ENCODE measurements around the gene ARHGAP24.

GRCh38 chr4:85427123-85427522 lies 47.8 kb upstream of the ARHGAP24 start:
- TF ChIP-seq, protein P1, sequence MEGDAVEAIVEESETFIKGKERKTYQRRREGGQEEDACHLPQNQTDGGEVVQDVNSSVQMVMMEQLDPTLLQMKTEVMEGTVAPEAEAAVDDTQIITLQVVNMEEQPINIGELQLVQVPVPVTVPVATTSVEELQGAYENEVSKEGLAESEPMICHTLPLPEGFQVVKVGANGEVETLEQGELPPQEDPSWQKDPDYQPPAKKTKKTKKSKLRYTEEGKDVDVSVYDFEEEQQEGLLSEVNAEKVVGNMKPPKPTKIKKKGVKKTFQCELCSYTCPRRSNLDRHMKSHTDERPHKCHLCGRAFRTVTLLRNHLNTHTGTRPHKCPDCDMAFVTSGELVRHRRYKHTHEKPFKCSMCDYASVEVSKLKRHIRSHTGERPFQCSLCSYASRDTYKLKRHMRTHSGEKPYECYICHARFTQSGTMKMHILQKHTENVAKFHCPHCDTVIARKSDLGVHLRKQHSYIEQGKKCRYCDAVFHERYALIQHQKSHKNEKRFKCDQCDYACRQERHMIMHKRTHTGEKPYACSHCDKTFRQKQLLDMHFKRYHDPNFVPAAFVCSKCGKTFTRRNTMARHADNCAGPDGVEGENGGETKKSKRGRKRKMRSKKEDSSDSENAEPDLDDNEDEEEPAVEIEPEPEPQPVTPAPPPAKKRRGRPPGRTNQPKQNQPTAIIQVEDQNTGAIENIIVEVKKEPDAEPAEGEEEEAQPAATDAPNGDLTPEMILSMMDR (IDR thresholded peaks at IDR 0.05) = no peak
- TF ChIP-seq EP300 (IDR thresholded peaks at IDR 0.05) = no peak
- no peak for TF ChIP-seq POLR2A (IDR thresholded peaks at IDR 0.05)
